ENCODE data around the gene SFXN4. TPM values are rescaled to one million over a fixed set of nuclear protein-coding genes. Genes with fewer than 3 reads are reported as not detected.

The SFXN4 gene
- total and polyA plus RNA-seq, 4 donors = 12.4 to 34.1 (median 24.1) TPM

DNA sequence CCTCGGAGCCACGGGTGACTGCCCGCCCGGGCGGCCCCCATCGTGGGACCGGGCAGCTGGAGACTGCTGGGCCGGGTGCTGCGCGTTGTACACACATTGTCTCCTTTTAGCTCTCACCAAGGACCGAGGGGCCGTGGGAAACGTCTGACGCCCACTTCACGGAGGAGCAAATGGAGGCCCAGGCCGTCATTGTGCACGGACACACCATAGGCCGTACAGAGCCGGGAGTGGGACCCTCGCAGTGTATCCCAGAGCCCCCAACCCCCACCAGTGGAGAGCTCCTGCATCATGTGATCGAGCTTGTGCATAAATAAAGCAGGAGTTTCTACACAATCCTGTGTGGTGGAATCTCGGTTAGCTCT, 60.9 kb downstream of the SFXN4 start:
- DNase-seq (ENCODE audit: low spot score) = no peak
- H3K9ac ChIP-seq (ENCODE audit: low read depth in 1 of 2, low read length in 2 of 2) = peak overlapping the region; percentile 74 to 78

DNA sequence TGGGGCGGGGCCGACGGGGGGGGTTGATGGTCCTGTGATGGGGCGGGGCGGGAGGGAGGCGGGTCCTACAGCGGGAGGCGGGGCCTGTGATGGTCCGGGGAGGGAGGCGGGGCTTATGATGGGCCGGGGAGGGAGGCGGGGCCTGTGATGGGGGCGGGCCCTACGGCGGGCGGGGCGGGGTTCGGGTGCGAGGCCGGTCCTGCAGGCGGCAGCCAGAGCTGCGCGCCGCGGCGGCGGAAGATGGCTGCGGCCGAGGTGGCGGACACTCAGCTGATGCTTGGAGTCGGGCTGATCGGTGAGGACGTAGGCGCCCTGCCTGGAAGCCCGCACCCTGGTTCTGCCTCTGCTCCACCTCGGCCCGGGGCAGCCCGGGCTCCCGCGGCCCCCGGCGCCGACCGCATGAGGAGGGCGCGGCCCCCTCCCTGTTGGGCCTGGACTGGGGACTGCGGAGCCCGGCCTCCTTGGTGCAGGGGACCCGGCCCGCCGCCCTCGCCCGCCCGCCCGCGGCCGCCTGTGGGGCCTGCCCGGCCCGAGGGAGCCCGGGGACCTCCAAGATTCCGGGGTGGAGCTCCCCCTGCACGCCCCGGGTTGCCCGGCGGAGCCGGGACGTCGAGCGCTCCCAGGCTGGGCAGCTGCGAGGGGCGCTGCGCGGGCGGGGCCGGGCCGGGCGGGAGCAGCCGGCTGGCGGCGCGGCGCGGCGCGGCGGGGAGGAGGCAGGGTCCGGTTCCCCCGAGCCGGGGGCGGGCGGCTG, 61.4 kb downstream of the SFXN4 start, which contains the start of gene DENND10:
TSS of gene DENND10 (plus strand) at position 211 of the 751 bp plus-strand sequence. CDS start at position 241, 30 bp downstream.
- peak; percentile 92 for DNase-seq (ENCODE audit: low spot score)

More for the DNA sequence above, 60.9 kb downstream of the SFXN4 start:
- H3K27me3 ChIP-seq (ENCODE audit: control insufficient read depth in 4 of 4, insufficient read depth in 4 of 4, low read length in 3 of 4) = no peaks in the 10 kb centered on the region
- peak overlapping the region; percentile 71 to 80 for H3K27ac ChIP-seq (ENCODE audit: low read depth in 1 of 2, low read length in 2 of 2)
- TF ChIP-seq, protein P1, sequence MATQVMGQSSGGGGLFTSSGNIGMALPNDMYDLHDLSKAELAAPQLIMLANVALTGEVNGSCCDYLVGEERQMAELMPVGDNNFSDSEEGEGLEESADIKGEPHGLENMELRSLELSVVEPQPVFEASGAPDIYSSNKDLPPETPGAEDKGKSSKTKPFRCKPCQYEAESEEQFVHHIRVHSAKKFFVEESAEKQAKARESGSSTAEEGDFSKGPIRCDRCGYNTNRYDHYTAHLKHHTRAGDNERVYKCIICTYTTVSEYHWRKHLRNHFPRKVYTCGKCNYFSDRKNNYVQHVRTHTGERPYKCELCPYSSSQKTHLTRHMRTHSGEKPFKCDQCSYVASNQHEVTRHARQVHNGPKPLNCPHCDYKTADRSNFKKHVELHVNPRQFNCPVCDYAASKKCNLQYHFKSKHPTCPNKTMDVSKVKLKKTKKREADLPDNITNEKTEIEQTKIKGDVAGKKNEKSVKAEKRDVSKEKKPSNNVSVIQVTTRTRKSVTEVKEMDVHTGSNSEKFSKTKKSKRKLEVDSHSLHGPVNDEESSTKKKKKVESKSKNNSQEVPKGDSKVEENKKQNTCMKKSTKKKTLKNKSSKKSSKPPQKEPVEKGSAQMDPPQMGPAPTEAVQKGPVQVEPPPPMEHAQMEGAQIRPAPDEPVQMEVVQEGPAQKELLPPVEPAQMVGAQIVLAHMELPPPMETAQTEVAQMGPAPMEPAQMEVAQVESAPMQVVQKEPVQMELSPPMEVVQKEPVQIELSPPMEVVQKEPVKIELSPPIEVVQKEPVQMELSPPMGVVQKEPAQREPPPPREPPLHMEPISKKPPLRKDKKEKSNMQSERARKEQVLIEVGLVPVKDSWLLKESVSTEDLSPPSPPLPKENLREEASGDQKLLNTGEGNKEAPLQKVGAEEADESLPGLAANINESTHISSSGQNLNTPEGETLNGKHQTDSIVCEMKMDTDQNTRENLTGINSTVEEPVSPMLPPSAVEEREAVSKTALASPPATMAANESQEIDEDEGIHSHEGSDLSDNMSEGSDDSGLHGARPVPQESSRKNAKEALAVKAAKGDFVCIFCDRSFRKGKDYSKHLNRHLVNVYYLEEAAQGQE (IDR thresholded peaks at IDR 0.05) = no peak
- no peak for TF ChIP-seq FOXA2 (IDR thresholded peaks at IDR 0.05)
- no peak for TF ChIP-seq NR2F2 (IDR thresholded peaks at IDR 0.05)
- no peak for TF ChIP-seq HNF4A (conservative IDR thresholded peaks at IDR 0.05)
- no peak for TF ChIP-seq EGR1 (IDR thresholded peaks at IDR 0.05; ENCODE audit: low read depth in 2 of 2)
- TF ChIP-seq, protein P2, sequence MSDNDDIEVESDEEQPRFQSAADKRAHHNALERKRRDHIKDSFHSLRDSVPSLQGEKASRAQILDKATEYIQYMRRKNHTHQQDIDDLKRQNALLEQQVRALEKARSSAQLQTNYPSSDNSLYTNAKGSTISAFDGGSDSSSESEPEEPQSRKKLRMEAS (IDR thresholded peaks at IDR 0.05) = no peak
- TF ChIP-seq YY1 (IDR thresholded peaks at IDR 0.05) = no peak
- H3K4me3 ChIP-seq (ENCODE audit: low read depth in 1 of 3, low read length in 3 of 3) = peak overlapping the region; percentile 65 to 98 (median 81)
- H3K9me3 ChIP-seq (ENCODE audit: control insufficient read depth in 4 of 4, low read length in 3 of 4) = no peaks in the 10 kb centered on the region
- under 1% methylated on average over 22 of the region's 22 CpGs for WGBS
- H3K36me3 ChIP-seq (ENCODE audit: control insufficient read depth in 4 of 4, insufficient read depth in 3 of 4, low read depth in 1 of 4, low read length in 3 of 4) = peaks cover 0 to 5% (median 3%) of the 10 kb centered on the region in 4 donors
- H3K4me1 ChIP-seq (ENCODE audit: control insufficient read depth in 4 of 4, insufficient read depth in 4 of 4, low read length in 3 of 4) = peaks cover 0 to 15% (median 9%) of the 10 kb centered on the region in 4 donors

DNA sequence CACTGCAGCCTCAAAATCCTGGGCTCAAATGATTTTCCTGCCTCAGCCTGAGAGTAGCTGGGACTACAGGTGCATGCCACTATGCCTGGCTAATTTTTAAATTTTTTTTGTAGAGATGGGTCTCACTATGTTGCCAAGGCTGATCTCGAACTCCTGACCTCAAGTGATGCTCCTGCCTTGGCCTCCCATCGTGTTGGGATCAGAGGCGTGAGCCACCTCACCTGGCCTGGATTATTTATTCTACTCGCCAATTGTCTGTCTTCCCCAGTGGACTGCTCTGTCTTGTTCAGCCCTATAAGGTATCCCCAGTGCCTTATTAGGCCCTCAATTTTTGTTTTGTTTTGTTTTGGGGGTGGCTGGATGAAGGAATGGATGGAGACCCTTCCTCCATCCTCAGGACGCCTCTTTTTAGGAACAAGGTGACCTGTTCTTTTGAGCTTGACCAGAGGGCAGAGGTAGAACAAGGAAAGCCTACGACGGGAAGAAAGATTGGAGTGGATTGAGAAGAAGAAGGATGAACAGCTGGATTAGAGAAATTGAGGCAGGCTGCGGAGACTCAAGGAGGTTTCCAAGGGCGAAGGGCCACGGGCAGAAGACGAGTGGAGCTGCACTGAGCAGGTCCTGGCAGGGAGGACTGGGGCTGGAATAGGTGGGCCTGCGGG, 62.1 kb downstream of the SFXN4 start:
- no peak overlapping the region for H3K27ac ChIP-seq (ENCODE audit: low read depth in 1 of 2, low read length in 2 of 2)
- TF ChIP-seq SP1 (IDR thresholded peaks at IDR 0.05) = no peak
- no peak for TF ChIP-seq NR2F2 (IDR thresholded peaks at IDR 0.05)
- no peak for TF ChIP-seq FOXA1 (IDR thresholded peaks at IDR 0.05)
- no peak for TF ChIP-seq JUND (IDR thresholded peaks at IDR 0.05)
- no peak for TF ChIP-seq EGR1 (IDR thresholded peaks at IDR 0.05; ENCODE audit: low read depth in 2 of 2)
- no peak for TF ChIP-seq GABPA (IDR thresholded peaks at IDR 0.05 in 1 of 2, conservative IDR thresholded peaks at IDR 0.05 in 1 of 2)
- TF ChIP-seq, protein P3, sequence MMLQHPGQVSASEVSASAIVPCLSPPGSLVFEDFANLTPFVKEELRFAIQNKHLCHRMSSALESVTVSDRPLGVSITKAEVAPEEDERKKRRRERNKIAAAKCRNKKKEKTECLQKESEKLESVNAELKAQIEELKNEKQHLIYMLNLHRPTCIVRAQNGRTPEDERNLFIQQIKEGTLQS (IDR thresholded peaks at IDR 0.05) = no peak
- TF ChIP-seq FOXA2 (IDR thresholded peaks at IDR 0.05) = no peak
- no peak for TF ChIP-seq RAD21 (IDR thresholded peaks at IDR 0.05)
- TF ChIP-seq RXRA (IDR thresholded peaks at IDR 0.05) = no peak
- TF ChIP-seq, protein P2 (IDR thresholded peaks at IDR 0.05) = no peak
- no peak for TF ChIP-seq TAF1 (conservative IDR thresholded peaks at IDR 0.05)
- TF ChIP-seq, protein P1 (IDR thresholded peaks at IDR 0.05) = no peak

More for the DNA sequence above, 61.4 kb downstream of the SFXN4 start, which contains the start of gene DENND10:
- Histone ChIP-seq H3K27ac (ENCODE audit: low read depth in 1 of 2, low read length in 2 of 2) (peak within 1 kb of the TSS; percentile 71 to 80), H3K36me3 (ENCODE audit: control insufficient read depth in 4 of 4, insufficient read depth in 3 of 4, low read depth in 1 of 4, low read length in 3 of 4) (peaks cover 0 to 1% (median under 1%) of the 10 kb centered on the region in 4 donors), H3K4me1 (ENCODE audit: control insufficient read depth in 4 of 4, insufficient read depth in 4 of 4, low read length in 3 of 4) (peaks cover 0 to 13% (median 9%) of the 10 kb centered on the region in 4 donors), H3K9me3 (ENCODE audit: control insufficient read depth in 4 of 4, low read length in 3 of 4) (no peaks in the 10 kb centered on the region), H3K4me3 (ENCODE audit: low read depth in 1 of 3, low read length in 3 of 3) (peak within 1 kb of the TSS; percentile 79 to 98 (median 81)), H3K9ac (ENCODE audit: low read depth in 1 of 2, low read length in 2 of 2) (peak within 1 kb of the TSS; percentile 74 to 78), H3K27me3 (ENCODE audit: control insufficient read depth in 4 of 4, insufficient read depth in 4 of 4, low read length in 3 of 4) (no peaks in the 10 kb centered on the region)
- 1% methylated on average over 91 of the region's 91 CpGs for WGBS
- TF ChIP-seq FOXA1 (IDR thresholded peaks at IDR 0.05) (no peak), YY1 (IDR thresholded peaks at IDR 0.05) (peak; percentile 45), FOXA2 (IDR thresholded peaks at IDR 0.05) (no peak), SP1 (IDR thresholded peaks at IDR 0.05) (no peak), TAF1 (conservative IDR thresholded peaks at IDR 0.05) (no peak)

More for the DNA sequence above, 62.1 kb downstream of the SFXN4 start:
- no peaks in the 10 kb centered on the region for H3K27me3 ChIP-seq (ENCODE audit: control insufficient read depth in 4 of 4, insufficient read depth in 4 of 4, low read length in 3 of 4)
- H3K36me3 ChIP-seq (ENCODE audit: control insufficient read depth in 4 of 4, insufficient read depth in 3 of 4, low read depth in 1 of 4, low read length in 3 of 4) = no peaks in the 10 kb centered on the region
- H3K4me1 ChIP-seq (ENCODE audit: control insufficient read depth in 4 of 4, insufficient read depth in 4 of 4, low read length in 3 of 4) = peaks cover 0 to 12% (median 9%) of the 10 kb centered on the region in 4 donors
- H3K4me3 ChIP-seq (ENCODE audit: low read depth in 1 of 3, low read length in 3 of 3) = no peak overlapping the region
- no peak overlapping the region for H3K9ac ChIP-seq (ENCODE audit: low read depth in 1 of 2, low read length in 2 of 2)
- 64% methylated on average over 12 of the region's 12 CpGs for WGBS
- H3K9me3 ChIP-seq (ENCODE audit: control insufficient read depth in 4 of 4, low read length in 3 of 4) = no peaks in the 10 kb centered on the region
- no peak for DNase-seq (ENCODE audit: low spot score)
